PC-3 (cell line): Measurements from ENCODE around the gene BRIP1.

ENCODE experiments used
- CTCF ChIP-seq: fragments of 300-600 bp; sonication (generic); conservative IDR thresholded peaks from 2 replicates; pipeline ENCODE4 v1.5.1; 2017; ENCODE audit warnings: antibody characterized with exemption, low read depth, mild to moderate bottlenecking, low read length
- EZH2 ChIP-seq: fragments of 300-600 bp; sonication (generic); IDR thresholded peaks from one replicate; pipeline ENCODE4 v1.6.1; 2017; ENCODE audit warnings: antibody characterized with exemption, mild to moderate bottlenecking, low read length; ENCODE audit not compliant: unreplicated experiment
- EZH2phosphoT487 ChIP-seq: fragments of 300-600 bp; sonication (generic); IDR thresholded peaks from 2 replicates; pipeline ENCODE4 v1.6.1; 2018; ENCODE audit warnings: mild to moderate bottlenecking, antibody characterized with exemption, low read length, borderline replicate concordance

GRCh38 chr17:61702450-61702849, 160.9 kb downstream of the BRIP1 start:
- TF ChIP-seq CTCF (no peak), EZH2phosphoT487 (no peak), EZH2 (no peak)
